Right renal pelvis (tissue), 4 donors: Measurements from ENCODE around the gene TFAP2E. TPM values are rescaled to one million over a fixed set of nuclear protein-coding genes. Genes with fewer than 3 reads are reported as not detected.

Source experiments
- DNase-seq, 4 donors: peaks; one replicate each; pipeline ENCODE4 v3.0.0-alpha.2; 2013; ENCODE audit warnings: low read depth in 4 of 4, low spot score in 3 of 4, missing footprints in 1 of 4
- polyA plus RNA-seq, 4 donors: library from polyadenylated mRNA; unstranded; fragments of 120-200 nt; gene quantifications; one replicate each; pipeline ENCODE4 v1.2.1, GENCODE V29; 2013; ENCODE audit not compliant: insufficient read length in 4 of 4

TFAP2E gene
- polyA plus RNA-seq, 4 donors = 0.79 to 1.1 (median 0.95) TPM

GRCh38 chr1:35556484-35557117 is 16.5 kb upstream of the TFAP2E start:
- DNase-seq = no peak

GRCh38 chr1:35557118-35557610 is 15.9 kb upstream of the TFAP2E start, which contains the start of gene KIAA0319L:
Gene KIAA0319L (minus strand): TSS chr1:35557403. CDS start chr1:35554491, 2,912 bp downstream.
- peak in 2 of 4 donors; percentile 81 to 99 for DNase-seq

- peak in 3 of 4 donors; percentile 92 to 96 (median 95) for DNase-seq
These were observed 15.3 kb upstream of the TFAP2E start, which contains the start of gene NCDN for GRCh38 chr1:35557611-35558373. Gene NCDN (plus strand): TSS chr1:35557799. CDS start chr1:35558191, 392 bp downstream.

- no peak for DNase-seq
These were observed 14.5 kb upstream of the TFAP2E start for GRCh38 chr1:35558374-35559316.

GRCh38 chr1:35559317-35559944 is 13.7 kb upstream of the TFAP2E start:
- no peak for DNase-seq

- no peak for DNase-seq
These were observed 12.6 kb upstream of the TFAP2E start for GRCh38 chr1:35560256-35561225.

GRCh38 chr1:35561297-35561971 is 11.7 kb upstream of the TFAP2E start:
- no peak for DNase-seq

GRCh38 chr1:35561972-35562680 is 11.0 kb upstream of the TFAP2E start:
- DNase-seq = no peak

- no peak for DNase-seq
These were observed 9.9 kb upstream of the TFAP2E start for GRCh38 chr1:35563166-35563565.

- peak in 2 of 4 donors; percentile 60 to 63 for DNase-seq
These were observed 8.9 kb upstream of the TFAP2E start for GRCh38 chr1:35564037-35564883.

GRCh38 chr1:35564884-35565741 is 8.0 kb upstream of the TFAP2E start:
- DNase-seq = no peak

GRCh38 chr1:35565742-35566133 is 7.4 kb upstream of the TFAP2E start:
- DNase-seq = no peak

- DNase-seq = no peak
These were observed 5.1 kb upstream of the TFAP2E start for GRCh38 chr1:35567947-35568558.

- DNase-seq = no peak
These were observed 4.1 kb upstream of the TFAP2E start for GRCh38 chr1:35568975-35569395.

- DNase-seq = no peak
These were observed 3.2 kb upstream of the TFAP2E start for GRCh38 chr1:35569936-35570335.
